ENCODE results near the gene SHC2.
"Not testable (repeated sequence)": the region's sequence is repeated elsewhere in the genome, so short reads cannot be mapped to it uniquely, and the experiment has no call there.

Gene SHC2

GRCh38 chr19:422213-422916 is 38.5 kb downstream of the SHC2 start:
- no peak for DNase-seq

DNA sequence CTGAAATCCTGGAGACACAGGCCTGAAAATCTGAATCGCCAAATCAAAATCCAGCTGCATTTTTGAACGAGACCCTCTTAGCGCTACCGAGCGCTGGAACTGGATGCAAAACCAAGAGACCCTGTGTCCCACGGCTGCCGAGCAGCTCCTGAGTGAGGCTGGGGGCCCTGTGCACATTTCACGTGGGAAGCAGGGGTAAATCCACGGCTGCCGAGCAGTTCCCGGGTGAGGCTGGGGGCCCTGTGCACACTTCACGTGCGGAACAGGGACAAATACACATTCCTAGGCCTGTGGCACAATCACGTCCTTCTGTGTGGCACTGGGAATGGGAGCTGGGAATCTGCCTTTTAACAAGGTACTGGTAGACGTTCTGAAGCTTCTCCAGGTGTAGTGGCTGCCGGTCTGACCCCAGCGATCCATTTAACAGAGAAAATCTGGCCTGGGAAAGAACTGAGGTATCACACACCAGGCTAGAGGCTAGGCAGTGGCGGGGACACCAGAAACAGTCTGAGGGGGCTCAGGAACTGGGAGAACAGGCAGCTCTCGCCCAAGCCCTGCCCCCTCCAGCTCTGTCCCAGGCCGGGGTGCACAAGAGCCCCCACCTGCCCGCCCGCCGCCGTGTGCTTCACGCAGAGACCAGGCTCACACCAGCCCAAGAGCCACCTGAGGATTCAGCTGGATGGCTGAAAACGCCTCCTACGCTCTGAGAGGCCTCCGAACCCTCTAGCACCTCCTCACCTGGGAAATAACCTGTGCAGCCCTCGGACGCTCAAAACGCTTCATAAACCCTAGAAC is 40.9 kb downstream of the SHC2 start:
- no peak for DNase-seq

GRCh38 chr19:418761-419671 is 41.8 kb downstream of the SHC2 start:
- no peak for DNase-seq

- DNase-seq: no peak
Measured at GRCh38 chr19:416416-416815, 44.4 kb downstream of the SHC2 start.

DNA sequence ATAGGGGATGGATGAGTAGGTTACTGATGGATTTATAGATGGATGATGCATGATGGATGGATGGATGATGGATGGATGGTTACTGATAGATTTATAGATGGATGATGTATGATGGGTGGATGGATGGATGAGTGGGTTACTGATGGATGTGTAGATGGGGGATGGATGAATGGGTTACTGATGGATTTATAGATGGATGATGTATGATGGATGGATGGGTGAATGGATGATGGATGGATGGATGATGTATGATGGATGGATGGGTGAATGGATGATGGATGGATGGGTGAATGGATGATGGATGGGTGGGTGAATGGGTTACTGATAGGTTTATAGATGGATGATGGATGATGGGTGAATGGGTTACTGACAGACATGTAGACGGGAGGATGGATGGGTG is 45.5 kb downstream of the SHC2 start:
- DNase-seq: no peak

DNA sequence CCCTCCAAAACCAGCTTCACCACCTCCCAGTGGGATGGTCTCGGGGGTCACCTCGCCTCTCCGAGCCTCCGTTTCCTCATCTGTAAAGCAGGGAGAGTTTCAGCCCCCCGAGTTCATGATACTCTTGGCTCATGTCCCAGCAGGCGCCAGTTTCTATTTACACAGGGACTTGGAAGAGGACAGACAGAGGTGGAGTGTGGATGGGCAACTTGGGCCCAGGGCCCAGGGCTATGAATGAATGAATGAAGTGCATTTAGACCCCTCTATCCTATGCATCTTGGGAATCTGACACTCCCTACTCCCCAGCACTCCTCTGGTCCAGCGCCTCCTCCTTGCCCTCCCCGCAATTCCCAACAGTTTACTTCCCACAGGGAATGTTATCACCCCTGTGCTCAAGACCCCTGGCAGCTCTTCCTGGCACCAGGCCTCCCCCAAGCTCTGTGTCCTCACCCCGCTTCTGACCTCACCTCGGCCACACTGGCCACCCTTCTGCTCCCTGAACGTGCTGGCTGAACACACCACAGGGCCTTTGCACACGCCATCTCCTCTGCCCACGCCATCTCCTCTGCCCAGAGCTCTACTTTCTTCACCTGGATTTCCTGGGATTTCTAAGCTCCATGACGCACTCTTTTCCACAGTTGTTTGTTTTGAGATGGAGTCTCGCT is 46.9 kb downstream of the SHC2 start:
- no peak for DNase-seq

- peak; percentile 7 for DNase-seq
Measured at GRCh38 chr19:412356-413355, 48.2 kb downstream of the SHC2 start.

DNA sequence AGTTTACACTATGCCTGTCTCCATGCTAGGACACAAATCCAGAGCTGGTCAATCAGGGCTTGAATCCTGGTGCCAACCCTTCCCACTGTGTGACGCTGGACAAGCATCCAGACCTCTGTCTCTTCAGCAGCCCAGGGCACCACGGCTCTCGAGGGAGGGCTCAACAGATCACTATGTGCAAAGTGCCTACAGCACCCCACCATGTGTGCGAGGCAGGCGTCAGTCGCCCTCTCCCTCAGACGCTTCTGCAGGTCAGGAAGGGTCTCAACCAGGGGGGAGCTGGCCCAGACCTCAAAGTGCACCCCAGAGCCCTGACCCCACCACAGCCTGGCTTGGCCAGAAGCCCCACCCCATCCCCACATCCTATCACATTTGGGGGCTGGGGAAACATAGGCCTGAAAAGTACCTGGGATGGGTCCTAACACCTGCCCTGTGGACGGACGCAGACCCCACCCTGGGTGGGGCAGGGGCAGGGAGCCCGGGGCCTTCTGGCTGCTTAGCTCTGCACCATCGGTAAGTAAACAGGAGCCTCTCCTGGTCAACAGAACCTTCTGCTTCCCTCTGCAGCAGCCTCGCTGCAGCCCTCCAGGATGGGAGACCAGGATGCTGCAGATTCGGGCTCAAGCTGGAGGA is 49.0 kb downstream of the SHC2 start:
- peak; percentile 5 for DNase-seq

GRCh38 chr19:411121-411722 is 49.6 kb downstream of the SHC2 start:
- not testable (repeated sequence) for DNase-seq

- peak; percentile 10 for DNase-seq
Measured at GRCh38 chr19:410243-410781, 50.5 kb downstream of the SHC2 start.

DNA sequence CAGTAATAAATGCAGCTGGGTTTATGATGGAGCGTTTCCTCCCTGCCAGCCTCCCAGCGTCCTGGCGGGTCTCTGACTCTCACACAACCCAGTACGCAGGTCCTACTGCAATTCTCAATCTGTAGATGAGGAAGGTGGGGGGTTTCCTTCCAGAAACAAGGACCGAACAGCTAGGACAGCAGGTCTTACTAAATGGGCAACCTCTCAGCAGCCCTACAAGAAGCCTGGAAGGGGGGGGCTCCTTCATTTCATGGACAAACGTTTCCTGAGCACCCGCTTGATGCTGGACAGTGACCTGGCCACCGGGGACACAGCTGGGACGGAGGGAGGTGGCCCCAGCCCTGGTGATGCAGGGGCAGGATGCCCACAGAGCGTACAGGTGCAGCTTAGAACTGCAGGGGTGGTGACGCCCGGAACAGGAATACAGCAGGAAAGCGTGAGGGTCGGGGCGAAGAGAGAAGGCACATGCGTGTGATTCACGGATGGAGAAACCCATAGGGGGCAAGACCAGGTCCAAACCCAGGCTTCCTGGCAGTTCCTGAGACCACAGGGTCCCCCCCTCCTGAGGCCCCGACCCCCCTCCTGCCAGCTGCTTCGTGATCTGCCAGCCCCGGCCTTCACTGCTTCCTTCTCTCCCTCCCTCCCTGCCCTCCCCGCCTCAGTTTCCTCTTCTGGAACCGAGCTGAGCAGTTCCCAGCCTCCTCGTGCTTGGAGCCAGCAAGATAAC is 51.2 kb downstream of the SHC2 start:
- DNase-seq: peak; percentile 21

DNA sequence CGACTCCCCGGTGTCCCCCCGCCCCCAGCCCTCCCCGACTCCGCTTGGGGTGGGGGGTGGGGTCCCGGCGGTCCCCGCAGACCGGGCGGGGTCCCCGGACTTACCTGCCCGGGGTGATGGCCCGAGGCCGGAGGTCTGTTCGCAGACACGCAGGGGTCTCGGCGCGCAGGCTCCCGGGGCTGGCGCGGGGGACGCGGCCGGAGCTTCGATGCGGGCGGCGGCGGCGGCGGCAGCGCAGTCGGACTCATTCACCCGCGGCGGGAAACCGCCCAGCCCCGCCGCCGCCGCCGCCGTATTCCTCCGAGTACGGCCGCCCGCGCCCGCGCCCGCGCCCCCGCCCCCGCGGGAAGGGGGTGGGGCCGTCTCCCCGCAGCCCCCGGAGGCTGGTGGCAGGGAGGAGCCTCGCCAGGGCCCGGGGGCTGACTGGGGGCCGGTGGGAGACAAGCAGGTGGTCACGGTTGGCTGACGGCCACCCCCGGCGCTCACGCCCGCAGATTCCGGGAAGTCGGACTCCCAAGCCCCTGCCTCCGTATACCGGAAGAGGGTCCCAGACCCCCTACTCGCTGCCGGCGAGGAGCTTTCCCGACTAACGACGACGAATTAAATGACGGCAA is 51.8 kb downstream of the SHC2 start, which contains the start of gene C2CD4C:
TSS of gene C2CD4C (minus strand) at position 246 of the 614 bp plus-strand sequence. CDS start 786 bp downstream, outside the sequence.
- peak; percentile 45 for DNase-seq

DNA sequence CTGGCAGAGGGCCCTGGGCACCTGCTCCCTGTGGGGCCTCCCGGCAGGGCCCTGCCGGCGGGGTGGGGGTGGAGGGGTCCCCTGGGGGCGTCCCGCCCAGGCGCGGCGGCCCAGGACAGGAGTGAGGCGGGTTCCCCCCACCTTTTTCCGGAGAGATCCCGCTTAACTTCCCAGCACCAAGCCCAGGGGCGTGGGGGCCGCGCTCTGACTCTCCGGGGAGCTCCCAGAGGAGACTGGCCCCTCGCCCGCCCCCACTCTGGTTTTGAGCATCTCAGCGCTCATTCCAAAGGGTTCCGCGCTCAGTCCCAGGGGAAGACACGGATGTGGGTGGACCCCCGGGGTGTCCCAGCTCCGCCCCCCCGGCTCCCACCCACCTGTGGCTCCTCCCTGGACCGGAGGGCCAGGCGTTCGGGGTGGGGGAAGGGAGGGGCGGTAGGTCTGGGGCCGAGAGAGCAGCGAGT is 52.4 kb downstream of the SHC2 start:
- DNase-seq: peak; percentile 14

- peak; percentile 8 for DNase-seq
Measured at GRCh38 chr19:407511-408440, 53.1 kb downstream of the SHC2 start.

- peak; percentile 9 for DNase-seq
Measured at GRCh38 chr19:406971-407510, 53.8 kb downstream of the SHC2 start.

- DNase-seq: peak; percentile 6
Measured at GRCh38 chr19:406135-406781, 54.6 kb downstream of the SHC2 start.

Measured in activated naive CD4-positive, alpha-beta T cell treated with anti-CD3 and anti-CD28 coated beads, Interleukin-2, amount 50 U/mL, for 16 hours (primary cell).